Measurements from ENCODE around the gene INTS2.
"Not testable (repeated sequence)": the region's sequence is repeated elsewhere in the genome, so short reads cannot be mapped to it uniquely, and the experiment has no call there.

Gene INTS2

DNA sequence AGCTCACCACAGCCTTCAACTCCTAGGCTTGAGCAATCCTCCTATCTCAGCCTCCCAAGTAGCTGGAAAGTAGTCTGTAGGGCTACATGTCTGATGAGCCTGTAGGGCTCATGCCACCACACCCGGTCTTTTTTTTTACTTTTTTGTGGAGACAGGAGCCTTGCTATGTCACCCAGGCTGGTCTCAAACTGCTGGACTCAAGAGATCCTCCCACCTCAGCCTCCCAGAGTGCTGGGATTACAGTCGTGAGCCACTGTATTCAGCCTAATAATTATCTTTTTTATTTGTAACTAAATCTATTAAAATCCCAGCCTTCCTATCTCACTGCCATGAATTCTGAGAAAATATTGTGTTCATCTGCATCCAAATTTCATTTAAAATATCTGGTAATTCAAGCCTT, 79.5 kb downstream of the INTS2 start:
- DNase-seq: no peak

DNA sequence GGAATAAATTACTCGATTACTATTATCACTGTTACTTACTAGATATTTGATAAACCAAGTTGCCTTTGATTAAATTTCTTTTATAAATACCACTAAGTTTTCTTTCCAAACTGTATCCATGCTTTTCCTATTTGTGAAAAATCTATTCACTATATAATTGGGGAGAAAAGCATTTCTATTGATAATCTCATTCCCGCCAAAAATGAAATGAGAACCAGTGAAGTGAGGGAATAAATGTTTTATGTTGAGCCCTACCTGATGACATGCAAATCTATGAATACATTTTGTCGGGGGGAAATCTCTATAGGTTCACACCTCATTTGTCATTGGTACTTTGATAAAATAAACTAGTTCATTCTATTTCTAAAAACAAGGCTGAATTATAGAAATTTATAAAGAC, 80.1 kb downstream of the INTS2 start:
- DNase-seq: no peak

DNA sequence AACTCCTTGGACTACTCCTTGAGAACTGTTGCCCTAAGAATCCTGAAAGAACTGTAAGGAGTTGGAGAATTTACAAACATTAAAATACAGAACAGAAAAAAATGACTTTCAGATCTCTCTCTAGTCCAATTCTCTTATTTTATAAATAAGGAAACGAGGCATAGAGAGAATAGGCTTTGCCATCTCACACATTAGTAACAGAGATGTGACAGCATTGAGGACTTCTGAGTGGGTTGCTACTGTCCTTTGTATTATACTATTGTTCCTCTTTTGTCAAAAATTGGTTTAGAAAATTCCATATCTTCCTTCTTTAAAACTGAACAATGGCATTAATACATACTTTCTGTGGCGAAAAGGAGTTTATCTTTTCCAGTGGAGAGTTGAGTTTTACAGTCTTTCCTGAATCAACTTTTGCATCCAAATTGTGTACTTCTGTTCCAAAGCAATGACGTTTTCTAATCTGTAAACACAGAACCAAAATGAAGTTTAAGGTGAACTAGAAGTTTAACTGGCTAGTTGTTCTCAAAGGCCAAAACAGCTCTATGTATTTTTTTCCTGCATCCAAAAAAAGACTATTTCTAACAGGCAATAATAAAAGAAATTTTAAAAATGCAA, 80.9 kb downstream of the INTS2 start:
- no peak for DNase-seq

DNA sequence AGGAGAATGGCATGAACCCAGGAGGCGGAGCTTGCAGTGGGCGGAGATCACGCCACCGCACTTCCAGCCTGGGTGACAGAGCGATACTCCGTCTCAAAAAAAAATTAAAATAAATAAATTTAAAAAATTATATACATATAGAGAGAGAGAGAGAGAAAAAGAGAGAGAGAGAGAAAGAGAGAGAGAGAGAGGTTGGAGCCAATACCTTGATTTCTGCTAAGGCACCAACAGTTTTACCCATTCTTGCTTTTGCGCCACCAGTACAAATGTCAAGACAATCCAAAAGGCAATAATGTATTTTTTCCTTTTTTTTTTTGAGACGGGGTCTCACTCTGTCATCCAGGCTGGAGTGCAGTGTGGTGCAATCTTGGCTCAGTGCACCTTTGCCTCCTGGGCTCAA, 81.7 kb downstream of the INTS2 start:
- no peak for DNase-seq

DNA sequence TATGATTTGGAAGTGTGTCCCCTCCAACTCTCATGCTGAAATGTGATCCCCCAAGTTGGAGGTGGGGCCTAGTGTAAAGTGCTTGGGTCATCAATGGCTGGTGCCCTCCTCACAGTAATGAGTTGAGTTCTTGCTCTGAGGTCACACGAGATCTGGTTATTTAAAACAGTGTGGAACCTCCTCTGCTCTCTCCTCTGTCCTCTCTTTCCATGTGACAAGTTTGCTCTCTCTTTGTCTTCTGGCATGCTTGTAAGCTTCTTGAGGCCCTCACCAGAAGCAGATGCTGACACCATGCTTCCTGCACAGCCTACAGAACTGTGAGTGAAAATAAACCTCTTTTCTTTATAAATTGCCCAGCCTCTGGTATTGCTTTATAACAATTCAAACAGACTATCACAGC, 84.3 kb downstream of the INTS2 start:
- DNase-seq: no peak

DNA sequence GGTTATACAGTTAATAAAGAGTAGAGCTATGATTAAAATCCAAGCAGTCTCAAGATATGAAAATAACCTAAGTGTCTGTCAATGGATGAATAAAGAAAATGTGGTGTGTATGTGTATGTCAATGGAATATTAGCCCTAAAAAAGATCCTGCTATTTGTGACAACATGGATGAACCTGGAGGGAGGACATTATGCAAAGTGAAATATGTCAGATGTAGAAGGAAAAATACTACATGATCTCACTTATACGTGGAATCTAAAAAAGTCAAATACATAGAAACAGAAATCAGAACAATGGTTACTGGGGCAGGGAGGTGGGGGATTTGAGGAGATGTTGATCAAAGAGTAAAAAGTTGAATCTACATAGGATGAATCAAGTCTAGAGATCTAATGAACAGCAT, 84.9 kb downstream of the INTS2 start:
- no peak for DNase-seq

DNA sequence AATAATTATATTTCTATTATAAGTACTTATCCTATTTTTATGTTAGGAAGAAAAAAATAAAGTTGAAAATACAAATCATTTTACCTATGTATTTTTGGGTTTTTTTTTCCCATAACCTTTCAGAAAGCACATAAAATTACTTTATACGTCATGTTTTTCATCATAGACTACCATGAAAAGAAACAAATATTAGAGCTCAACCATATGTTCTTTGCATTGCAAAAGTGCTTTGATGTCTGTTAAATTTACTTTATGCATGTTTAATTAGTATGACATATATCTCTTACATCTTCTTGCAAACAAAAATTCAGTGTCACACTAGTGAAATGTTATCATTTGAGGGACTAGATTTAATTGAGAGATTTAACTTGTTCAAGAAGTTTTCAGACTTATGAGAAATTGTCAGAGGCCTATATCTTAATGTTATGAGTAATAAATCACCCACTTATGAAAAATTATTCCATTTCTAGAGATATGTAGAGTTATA, 88.4 kb downstream of the INTS2 start:
- no peak for DNase-seq

DNA sequence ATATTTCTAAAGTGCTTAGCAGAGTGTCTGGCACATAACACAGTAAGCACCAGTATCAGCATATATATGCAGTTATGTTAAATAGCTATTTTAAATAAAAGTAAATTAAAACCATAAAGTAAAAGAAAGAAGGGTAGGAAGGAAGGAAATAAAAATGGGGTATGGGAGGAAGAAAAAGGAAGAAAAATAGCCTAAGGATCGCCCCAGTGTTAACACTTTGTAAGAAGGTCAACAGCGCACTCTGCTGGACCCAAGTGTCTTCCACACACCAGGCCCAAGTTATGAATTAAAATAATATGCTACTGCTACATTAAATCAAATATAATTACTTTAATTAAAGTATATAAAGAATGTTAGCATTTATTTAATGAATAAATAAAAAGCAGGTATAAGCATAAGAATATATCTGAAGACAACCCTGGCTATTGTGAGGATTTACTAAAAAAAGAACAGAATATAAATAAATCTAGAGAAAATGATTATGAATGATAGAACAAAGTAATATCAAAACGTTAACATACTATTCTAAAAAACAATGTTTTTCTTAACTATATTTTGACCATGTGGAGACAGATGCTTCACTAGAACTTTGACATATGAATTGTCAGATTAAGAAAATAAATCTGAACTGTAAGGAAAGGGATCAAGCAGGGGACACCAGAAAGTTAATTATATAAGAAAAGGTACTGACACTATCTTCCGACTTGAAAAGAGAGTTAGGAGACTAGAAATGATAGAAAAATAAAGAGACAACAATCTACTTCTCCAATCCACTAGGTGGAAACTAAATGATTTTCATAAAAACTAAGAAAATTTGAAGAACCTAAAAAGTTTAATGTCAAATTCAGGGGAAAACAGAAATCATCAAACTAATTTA, 90.4 kb downstream of the INTS2 start:
- DNase-seq: peak; percentile 21 to 75 (median 36)

DNA sequence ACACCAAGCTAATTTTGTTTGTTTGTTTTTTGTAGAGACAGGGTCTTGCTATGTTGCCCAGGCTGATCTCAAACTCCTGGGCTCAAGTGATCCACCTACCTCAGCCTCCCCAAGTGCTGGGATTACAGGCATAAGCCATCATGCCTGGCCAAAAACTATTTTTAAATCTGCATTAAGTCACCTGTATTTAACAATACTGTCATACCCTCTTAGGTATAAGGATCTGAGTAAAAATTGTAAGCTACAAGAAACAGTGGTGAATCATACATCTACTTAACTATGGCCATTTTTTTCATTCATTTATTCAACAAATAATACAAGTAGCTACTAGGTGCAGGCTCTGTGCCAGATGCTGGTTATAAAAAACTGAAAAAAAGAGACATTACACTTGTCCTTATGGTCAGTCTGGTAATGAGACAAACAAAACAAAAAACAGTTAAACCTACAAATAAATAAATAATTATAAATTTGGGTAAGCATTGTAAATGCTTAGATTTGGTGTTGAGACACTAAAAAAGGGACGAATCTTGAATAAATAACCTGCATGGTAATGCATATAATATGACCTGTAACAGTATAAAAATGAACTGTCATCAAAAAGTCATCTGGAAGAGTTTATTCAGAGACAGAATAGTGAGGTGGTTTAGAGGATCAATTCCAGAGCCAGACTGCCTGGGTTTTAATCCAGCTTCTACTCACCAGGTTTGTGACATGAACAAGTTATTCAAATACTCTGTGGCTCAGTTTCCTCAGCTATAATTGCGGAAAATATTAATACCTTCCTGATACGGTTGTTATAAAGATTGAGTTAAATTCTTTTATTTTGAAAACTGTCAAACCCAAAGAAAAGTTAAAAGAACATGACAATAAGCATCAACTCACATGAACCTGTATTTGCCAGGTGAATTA, 91.3 kb downstream of the INTS2 start:
- no peak for DNase-seq

DNA sequence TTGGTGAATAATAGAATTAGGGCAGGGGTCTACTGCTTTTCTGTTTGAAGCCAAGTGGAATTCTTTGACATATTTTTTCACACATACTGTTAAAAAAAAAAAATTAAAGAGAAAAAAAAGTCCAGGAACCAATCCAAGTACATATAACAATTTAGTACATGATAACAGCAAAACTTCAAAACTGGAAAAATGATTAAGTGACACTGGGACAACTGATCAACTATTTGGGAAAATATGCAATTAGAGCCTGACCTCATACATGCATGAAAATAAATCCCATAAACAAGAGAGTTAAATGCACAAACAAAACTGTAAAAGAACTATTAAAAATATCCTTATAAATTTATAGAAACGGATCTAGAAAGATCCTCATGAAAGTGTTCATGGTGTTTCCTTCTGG, 92.2 kb downstream of the INTS2 start:
- no peak for DNase-seq

DNA sequence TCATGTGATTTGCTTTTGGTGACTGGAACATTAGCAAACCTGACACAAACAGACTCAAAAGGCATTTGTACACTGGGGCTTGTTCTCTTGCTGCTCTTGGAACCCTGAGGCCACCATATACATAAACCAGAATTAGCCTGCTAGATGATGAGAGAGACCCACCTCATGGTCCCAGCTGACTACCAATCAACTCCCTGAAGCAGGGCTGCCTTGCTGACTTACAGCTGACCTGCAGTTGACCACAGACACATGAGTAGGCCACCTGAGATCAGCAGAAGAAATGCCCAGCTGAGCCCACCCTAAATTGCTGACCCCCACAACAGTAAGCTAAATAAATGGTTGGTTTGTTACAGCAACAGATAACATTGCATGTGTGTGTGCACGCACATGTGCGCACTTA, 93.2 kb downstream of the INTS2 start:
- DNase-seq: no peak

DNA sequence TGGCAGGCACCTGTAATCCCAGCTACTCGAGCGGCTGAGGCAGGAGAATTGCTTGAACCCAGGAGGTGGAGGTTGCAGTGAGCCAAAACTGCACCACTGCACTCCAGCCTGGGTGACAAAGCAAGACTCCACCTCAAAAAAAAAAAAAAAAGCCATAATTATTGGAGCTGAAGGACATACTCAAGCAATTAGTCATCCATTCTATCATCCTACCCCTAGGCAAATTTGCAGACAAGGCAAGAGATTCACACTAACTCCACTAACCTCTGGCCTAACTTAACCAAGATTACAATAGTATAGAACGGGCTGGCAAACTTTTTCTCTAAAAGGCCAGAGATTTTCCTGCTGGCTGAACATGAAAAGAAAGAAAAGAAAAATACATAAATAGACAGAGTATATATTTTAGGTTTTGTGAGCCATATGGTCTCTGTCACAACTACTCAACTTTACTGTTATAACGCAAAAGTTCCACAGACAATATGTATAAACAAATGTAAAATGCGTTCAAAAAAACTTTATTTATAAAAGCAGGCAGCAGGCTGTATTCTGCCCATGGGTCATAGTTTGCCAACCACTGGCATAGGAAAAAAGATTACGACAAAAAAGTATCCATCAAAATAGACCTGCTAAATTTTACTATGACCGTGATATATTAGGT, 94.1 kb downstream of the INTS2 start:
- no peak for DNase-seq

DNA sequence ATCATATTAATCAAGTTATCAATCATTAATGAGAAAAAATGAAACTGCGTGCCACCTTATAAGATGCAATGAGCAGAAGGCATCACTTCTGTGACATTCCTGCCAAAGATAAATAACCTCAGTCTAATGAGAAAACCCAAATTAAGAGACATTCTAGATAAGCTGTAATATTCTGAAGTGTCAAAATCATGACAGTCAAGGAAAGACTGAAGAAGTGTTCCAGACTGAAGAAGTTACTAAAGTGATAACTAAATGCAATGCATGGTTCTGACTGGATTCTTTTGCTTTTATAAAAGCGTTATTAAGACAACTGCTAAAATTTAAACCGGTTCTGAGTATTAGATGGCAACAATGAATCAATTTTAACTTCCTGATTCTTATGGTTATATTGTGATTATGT, 95.3 kb downstream of the INTS2 start:
- DNase-seq: no peak

DNA sequence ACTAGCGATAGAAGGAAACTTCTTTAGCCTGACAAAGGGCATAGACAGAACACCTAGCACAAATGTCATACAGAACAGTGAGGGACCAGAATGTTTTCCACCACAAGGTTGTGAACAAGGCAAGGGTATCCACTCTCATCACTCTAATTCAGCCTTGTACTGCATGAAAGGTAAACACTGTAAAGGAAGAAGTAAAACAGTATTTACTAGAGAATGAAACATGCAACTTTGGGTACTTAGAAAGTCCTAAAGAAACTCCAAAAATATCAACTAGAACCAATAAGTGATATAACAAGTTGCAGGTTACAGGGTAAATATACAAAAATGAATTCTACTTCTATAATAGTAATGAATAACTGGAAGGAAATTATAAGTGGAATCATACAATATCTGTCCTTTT, 96.7 kb downstream of the INTS2 start:
- DNase-seq: no peak

DNA sequence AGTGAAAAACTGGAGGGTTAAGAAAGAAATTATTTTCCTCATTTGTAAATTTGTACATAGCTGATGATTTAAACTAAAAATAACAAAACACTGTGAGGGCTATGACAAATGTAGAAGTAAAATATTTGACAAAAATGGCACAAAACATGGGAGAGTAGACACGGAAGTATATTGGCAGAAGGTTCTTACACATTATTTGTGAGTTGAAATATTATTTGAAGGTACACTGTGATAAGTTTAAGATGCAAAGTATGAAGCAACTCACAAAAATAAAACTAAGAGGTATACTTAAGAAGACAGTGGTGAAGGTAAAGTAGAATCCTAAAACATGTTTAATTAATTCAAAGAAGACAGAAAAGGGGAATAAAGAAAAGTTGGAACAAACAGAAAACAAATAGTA, 99.1 kb downstream of the INTS2 start:
- DNase-seq: no peak

DNA sequence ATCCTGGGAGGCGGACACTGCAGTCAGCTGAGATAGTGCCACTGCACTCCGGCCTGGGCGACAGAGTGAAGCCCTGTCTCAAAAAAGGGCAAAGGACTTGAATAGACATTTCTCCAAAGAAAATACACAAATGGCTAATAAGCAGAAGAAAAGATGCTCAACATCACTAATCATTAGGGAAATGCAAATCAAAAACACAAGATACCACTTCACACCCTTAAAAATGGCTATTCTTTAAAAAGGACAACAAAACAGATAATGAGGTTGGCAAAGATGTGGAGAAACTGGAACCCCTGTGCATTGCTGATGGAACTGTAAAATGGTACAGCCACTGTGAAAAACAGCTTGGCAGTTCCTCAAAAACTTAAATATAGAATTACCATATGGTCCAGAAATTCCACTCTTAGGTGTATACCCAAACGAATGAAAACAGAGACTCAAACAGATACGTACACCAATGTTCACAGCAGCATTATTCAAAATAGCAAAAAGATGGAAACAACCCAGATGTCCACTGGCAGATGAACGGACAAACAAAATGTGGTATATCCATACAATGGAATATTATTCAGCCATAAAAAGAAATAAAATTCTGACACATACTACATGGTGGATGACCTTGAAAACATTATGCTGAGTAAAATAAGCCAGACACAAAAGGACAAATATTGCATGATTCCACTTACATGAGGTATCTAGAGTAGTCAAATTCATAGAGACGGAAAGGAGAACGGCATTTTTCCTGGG, 100.0 kb downstream of the INTS2 start:
- DNase-seq: no peak

DNA sequence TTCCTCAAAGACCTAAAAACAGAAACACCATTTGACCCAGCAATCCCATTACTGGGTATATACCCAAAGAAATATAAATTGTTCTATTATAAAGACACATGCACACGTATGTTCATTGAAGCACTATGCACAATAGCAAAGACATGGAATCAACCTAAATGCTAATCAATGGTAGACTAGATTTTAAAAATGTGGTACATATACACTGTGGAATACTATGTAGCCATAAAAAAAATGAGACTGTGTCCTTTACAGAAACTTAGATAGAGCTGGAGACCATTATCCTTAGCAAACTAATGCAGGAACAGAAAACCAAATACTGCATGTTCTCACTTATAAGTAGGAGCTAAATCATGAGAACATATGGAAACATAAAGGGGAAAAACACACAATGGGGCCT, 100.9 kb downstream of the INTS2 start:
- not testable (repeated sequence) for DNase-seq

DNA sequence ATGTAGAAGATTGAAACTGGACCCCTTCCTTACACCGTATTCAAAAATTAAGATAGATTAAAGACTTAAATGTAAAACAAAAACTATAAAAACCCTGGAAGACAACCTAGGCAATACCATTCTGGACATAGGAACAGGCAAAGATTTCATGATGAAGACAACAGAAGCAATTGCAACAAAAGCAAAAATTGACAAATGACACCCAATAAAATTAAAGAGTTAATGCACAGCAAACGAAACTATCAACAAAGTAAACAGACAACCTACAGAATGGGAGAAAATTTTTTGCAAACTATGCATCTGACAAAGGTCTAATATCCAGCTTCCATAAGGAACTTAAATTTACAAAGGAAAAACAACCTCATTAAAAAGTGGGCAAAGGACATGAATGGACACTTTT, 101.6 kb downstream of the INTS2 start:
- DNase-seq: not testable (repeated sequence)

DNA sequence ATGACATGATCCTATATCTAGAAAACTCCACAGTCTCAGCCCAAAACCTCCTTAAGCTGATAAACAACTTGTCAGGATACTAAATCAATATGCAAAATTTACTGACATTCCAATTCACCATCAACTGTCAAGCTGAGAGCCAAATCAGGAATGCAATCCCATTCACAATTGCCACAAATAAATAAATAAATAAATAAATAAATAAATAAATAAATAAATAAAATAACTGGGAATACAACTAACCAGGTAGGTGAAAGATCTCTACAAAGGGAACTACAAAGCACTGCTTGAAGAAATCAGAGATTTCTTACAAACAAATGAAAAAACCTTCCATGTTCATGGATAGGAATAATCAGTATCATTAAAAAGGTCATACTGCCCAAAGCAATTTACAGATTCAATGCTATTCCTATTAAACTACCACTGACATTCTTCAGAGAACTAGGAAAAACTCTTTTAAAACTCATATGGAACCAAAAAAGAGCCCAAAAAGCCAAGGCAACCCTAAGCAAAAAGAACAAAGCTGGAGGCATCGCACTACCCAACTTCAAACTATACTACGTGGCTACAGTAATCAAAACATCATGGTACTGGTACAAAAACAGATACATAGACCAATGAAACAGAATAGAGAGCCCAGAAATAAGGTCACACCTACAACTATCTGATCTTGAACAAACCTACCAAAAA, 102.2 kb downstream of the INTS2 start:
- DNase-seq: no peak

DNA sequence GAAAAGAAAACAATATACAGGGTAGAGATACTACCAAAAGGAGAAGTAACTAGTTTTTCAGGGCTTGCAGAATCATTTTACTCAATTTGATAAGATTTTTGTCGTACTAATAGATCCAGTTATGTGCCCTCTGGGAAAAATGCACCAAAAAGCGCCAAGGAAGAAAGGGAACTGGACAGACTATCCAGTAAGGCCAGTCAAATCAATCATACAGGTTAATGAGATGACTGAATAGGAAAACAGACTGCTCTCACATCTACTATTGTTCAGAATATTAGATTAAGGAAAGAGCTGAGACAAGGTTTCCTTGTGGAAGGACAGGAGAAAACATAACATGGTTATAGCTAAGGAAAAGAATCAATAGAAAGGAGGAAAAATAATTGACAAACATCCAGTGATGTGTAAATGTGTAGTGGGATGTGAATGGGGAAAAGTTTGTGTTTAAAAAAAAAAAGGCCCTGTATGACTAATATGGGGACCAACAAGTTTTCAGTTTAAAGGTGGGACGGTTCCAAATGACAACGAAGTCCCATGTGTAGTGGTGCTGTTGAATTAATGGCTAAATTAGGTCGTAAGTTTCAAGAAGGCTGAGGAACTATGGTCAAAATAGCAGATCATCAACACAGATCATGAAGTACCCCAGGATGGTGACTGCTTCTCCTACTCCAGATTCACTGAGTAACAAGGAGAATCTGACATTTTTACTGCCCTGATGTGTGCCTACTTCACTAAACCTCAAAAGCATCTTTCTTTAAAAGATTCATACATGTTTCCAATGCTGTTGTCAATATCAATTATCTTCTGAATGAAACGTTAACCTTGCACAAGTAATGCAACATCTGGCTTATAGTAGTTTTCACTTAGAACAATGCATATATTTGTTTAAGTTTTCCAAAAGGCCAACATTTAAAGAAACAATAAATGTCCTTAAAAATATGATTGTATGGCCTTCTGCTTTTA, 105.2 kb downstream of the INTS2 start:
- DNase-seq: no peak

Measured in NCI-H1417 (cell line).